ENCODE results near the gene ZMYND8. TPM values are rescaled to one million over a fixed set of nuclear protein-coding genes. Genes with fewer than 3 reads are reported as not detected.
A peak's percentile ranks its signal among the peaks of the same experiment; 100 is the strongest.

ZMYND8 gene
- total and polyA plus RNA-seq, 2 of the 8 experiments (the other 6 are each of a cell fraction or from before 2014, with no cell fraction given) = 50.5 to 163 TPM

DNA sequence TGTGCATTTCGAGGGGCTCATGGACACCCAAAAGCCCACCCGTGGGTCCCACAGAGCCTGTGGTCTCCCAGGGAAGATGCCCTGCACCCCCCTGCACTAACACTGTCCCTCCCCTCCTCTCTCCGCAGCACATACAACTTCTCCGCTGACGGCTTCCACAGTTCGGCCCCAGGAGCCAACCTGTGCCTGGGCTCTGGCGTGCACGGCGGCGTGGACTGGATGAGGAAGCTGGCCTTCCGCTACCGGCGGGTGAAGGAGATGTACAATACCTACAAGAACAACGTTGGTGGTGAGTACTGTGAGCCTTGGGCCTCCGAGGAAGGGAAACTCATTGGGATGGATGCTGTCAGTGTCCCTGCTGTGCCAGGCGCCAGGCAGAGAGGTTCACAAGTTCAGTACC is 183.9 kb downstream of the ZMYND8 start:
- POLR2A ChIA-PET (ENCODE audit: partially characterized antibody) = no interaction called here
- H3K4me3 ChIP-seq (ENCODE audit: extremely low read depth in 1 of 4, insufficient read depth in 2 of 4, low read depth in 3 of 4, low read length in 4 of 4) = no peak overlapping the region
- H3K79me1 ChIP-seq (ENCODE audit: low read depth, low read length) = no peaks in the 10 kb centered on the region
- H3K23me2 ChIP-seq (ENCODE audit: low read depth, low read length) = no peaks in the 10 kb centered on the region
- DNase-seq (ENCODE audit: low read depth in 1 of 2, low spot score in 2 of 2) (no peak), FAIRE-seq (no peak)
- H4K8ac ChIP-seq (ENCODE audit: extremely low read depth, insufficient read depth, low read length) = no peak overlapping the region
- H3K27ac ChIP-seq (ENCODE audit: low read depth, low read length) = no peak overlapping the region
- H3K18ac ChIP-seq (ENCODE audit: extremely low read depth, low read length) = no peak overlapping the region
- no peak overlapping the region for H3K4me2 ChIP-seq (ENCODE audit: insufficient read depth in 1 of 2, low read depth in 2 of 2, low read length in 2 of 2)
- no peak overlapping the region for H2BK120ac ChIP-seq (replicated peaks; ENCODE audit: low read depth, low read length)
- H2AFZ ChIP-seq (ENCODE audit: low read length) = no peak overlapping the region
- H3K9me3 ChIP-seq (ENCODE audit: insufficient read depth in 2 of 2, low read depth in 1 of 2, low read length in 1 of 2) = no peaks in the 10 kb centered on the region
- H2BK12ac ChIP-seq (ENCODE audit: low read depth, low read length) = 0 out of 2 replicates have a peak overlapping the region, but pooled peaks have one; percentile 4
- no peak overlapping the region for H4K5ac ChIP-seq (ENCODE audit: insufficient read length, low read depth, low read length)
- H2BK15ac ChIP-seq (ENCODE audit: low read length) = no peak overlapping the region
- 90% methylated on average over 16 of the region's 16 CpGs; no CpG with 5 or more reads in 1 of the 2 experiments for WGBS, 2 experiments (ENCODE audit: extremely low coverage in 1 of 2, insufficient coverage in 1 of 2, insufficient read length in 1 of 2, insufficient replicate concordance in 2 of 2, low coverage in 1 of 2, low lambda C conversion rate in 2 of 2, missing lambda C conversion rate in 1 of 2)
- H3K27me3 ChIP-seq (replicated peaks in 1 of 4; ENCODE audit: control insufficient read depth in 3 of 4, extremely low read depth in 1 of 4, insufficient read depth in 3 of 4, low read length in 3 of 4) = peaks cover 0 to 3% (median 0%) of the 10 kb centered on the region in 4 experiments; a peak in 1 of 7 replicates
- H3K4ac ChIP-seq (replicated peaks; ENCODE audit: insufficient read length, low read depth, low read length) = no peak overlapping the region
- H3K56ac ChIP-seq (replicated peaks; ENCODE audit: insufficient read length, low read depth, low read length) = no peak overlapping the region
- no peaks in the 10 kb centered on the region for H3K4me1 ChIP-seq (replicated peaks in 1 of 4; ENCODE audit: control insufficient read depth in 3 of 4, insufficient read depth in 4 of 4, low read length in 3 of 4)
- H3K23ac ChIP-seq (ENCODE audit: insufficient read length) = no peak overlapping the region
- no peak overlapping the region for H3K9ac ChIP-seq (replicated peaks in 1 of 4; ENCODE audit: extremely low read depth in 1 of 4, low read depth in 3 of 4, low read length in 3 of 4)
- no peak overlapping the region for H4K91ac ChIP-seq (replicated peaks; ENCODE audit: insufficient read length, low read length)
- H3K79me2 ChIP-seq (ENCODE audit: control insufficient read depth in 1 of 2, insufficient read depth in 2 of 2, low read length in 2 of 2) = no peaks in the 10 kb centered on the region
- no peak overlapping the region for H2BK20ac ChIP-seq (ENCODE audit: low read length)
- H4K20me1 ChIP-seq (replicated peaks in 1 of 2; ENCODE audit: control insufficient read depth in 1 of 2, insufficient read depth in 2 of 2, low read length in 2 of 2) = no peaks in the 10 kb centered on the region
- H2AK5ac ChIP-seq (ENCODE audit: low read depth, low read length) = no peak overlapping the region
- no peak overlapping the region for H2BK5ac ChIP-seq (ENCODE audit: low read depth, low read length)
- CTCF ChIA-PET (ENCODE audit: partially characterized antibody) = interaction anchor here (1.3 kb wide), 1 partner anchor 420 kb away, joined by 4 read pairs; no protein-coding TSS in a partner anchor
- H3K14ac ChIP-seq (ENCODE audit: insufficient read length) = no peak overlapping the region
- H3K36me3 ChIP-seq (ENCODE audit: control insufficient read depth in 2 of 4, insufficient read depth in 4 of 4, low read length in 3 of 4) = no peaks in the 10 kb centered on the region
- TF ChIP-seq, protein P1, sequence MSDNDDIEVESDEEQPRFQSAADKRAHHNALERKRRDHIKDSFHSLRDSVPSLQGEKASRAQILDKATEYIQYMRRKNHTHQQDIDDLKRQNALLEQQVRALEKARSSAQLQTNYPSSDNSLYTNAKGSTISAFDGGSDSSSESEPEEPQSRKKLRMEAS (IDR thresholded peaks at IDR 0.05) = no peak
- TF ChIP-seq CEBPB (IDR thresholded peaks at IDR 0.05; ENCODE audit: low read depth, low read length) = no peak
- no peak for TF ChIP-seq BRCA1 (IDR thresholded peaks at IDR 0.05; ENCODE audit: low read depth, low read length)
- TF ChIP-seq JUND (IDR thresholded peaks at IDR 0.05; ENCODE audit: low read length) = no peak
- no peak for TF ChIP-seq KDM1A (IDR thresholded peaks at IDR 0.05; ENCODE audit: borderline replicate concordance, low read length)
- no peak for TF ChIP-seq SP2 (IDR thresholded peaks at IDR 0.05; ENCODE audit: low read length)
- no peak for TF ChIP-seq SP4 (IDR thresholded peaks at IDR 0.05; ENCODE audit: low read length)
- TF ChIP-seq, protein P2, sequence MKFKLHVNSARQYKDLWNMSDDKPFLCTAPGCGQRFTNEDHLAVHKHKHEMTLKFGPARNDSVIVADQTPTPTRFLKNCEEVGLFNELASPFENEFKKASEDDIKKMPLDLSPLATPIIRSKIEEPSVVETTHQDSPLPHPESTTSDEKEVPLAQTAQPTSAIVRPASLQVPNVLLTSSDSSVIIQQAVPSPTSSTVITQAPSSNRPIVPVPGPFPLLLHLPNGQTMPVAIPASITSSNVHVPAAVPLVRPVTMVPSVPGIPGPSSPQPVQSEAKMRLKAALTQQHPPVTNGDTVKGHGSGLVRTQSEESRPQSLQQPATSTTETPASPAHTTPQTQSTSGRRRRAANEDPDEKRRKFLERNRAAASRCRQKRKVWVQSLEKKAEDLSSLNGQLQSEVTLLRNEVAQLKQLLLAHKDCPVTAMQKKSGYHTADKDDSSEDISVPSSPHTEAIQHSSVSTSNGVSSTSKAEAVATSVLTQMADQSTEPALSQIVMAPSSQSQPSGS (IDR thresholded peaks at IDR 0.05; ENCODE audit: low read length) = no peak
- no peak for TF ChIP-seq TCF12 (IDR thresholded peaks at IDR 0.05; ENCODE audit: low read depth, low read length)
- TF ChIP-seq GABPA (IDR thresholded peaks at IDR 0.05; ENCODE audit: borderline replicate concordance, insufficient read depth, low read length) = no peak
- no peak for TF ChIP-seq TBP (IDR thresholded peaks at IDR 0.05; ENCODE audit: low read depth, low read length)
- TF ChIP-seq HDAC6 (IDR thresholded peaks at IDR 0.05; ENCODE audit: low read depth, low read length) = no peak
- TF ChIP-seq SAP30 (IDR thresholded peaks at IDR 0.05; ENCODE audit: insufficient read depth, insufficient replicate concordance, low read length) = no peak

Data from H1 (cell line).